ENCODE measurements around the gene MYO18A.

- TF ChIP-seq EZH2 (IDR thresholded peaks at IDR 0.05; ENCODE audit: borderline replicate concordance, control insufficient read depth, low read depth, low read length) (no peak), POLR2A (IDR thresholded peaks at IDR 0.05; ENCODE audit: low read depth, low read length) (no peak), FOXK2 (IDR thresholded peaks at IDR 0.05) (no peak), NRF1 (conservative IDR thresholded peaks at IDR 0.05; ENCODE audit: low read depth, low read length) (no peak), POLR2AphosphoS5 (IDR thresholded peaks at IDR 0.05; ENCODE audit: low read length) (no peak), SPI1 (IDR thresholded peaks at IDR 0.05; ENCODE audit: borderline replicate concordance, insufficient read depth, low read depth, low read length) (no peak), MYC (IDR thresholded peaks at IDR 0.05; ENCODE audit: insufficient read depth, insufficient read length, insufficient replicate concordance, low read length, severe bottlenecking) (no peak)
Measured at GRCh38 chr17:29154516-29155226, 25.5 kb downstream of the MYO18A start.

Measured in GM12878 (cell line).